Measurements from ENCODE around the gene KPNA5.
"Not testable (repeated sequence)": the region's sequence is repeated elsewhere in the genome, so short reads cannot be mapped to it uniquely, and the experiment has no call there.

The KPNA5 gene

DNA sequence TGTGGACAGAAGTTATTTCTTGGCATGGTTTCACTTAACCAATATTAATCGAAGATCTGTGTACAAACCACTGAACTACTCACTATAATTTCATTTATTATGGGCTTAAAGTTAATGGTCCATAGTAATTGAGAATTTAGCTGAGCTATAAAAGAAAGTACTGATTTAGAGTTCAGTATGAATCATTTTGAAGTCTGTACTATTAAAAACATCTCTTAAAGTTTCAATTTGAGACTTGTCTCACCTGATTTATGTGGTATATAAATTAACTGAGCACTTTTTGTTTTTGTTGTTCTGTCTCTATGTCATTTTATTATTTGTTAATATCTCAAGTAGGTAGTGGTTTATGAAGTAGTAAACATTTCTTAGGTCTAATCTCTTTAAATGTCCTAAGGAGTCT lies 24.9 kb downstream of the KPNA5 start:
- no peak for DNase-seq

DNA sequence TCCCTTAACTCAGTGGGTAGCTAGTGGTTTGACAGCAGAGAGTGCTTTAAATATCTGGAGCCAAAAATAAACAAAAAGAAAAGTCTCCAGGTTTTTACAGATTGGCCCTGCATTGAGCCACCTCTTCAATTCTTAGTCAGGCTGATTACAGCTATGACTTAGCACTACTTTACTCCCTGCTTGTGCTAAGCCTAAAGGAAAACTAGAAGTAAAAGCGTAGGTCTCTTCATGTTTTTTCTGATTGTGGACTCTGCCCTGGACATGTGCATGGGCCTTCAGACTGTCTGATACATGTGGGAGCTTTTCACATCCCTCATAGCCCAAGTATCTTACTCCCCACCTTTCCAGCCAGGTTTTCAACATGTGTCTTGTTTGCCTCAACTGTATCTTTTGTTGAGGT lies 33.3 kb downstream of the KPNA5 start:
- no peak for DNase-seq

DNA sequence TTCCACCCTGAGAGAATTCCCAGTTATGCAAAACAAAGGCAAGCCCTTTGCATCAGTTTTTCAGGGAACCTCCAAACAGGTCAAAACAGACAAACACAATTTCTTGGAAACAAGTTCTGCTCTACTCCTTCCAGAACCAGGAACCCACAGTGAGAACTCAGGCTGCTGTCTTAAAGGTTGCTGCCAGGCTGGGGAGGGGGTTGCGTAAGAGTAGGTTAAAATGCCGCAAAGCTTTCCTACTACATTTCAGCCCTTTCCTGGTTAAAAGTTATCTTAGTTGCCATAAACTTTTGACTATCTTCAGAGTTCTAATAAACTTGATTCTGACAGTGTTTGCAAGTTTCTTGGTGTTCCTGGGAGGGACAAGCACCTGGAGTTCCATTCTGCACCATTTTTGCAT lies 33.8 kb downstream of the KPNA5 start:
- DNase-seq = no peak

DNA sequence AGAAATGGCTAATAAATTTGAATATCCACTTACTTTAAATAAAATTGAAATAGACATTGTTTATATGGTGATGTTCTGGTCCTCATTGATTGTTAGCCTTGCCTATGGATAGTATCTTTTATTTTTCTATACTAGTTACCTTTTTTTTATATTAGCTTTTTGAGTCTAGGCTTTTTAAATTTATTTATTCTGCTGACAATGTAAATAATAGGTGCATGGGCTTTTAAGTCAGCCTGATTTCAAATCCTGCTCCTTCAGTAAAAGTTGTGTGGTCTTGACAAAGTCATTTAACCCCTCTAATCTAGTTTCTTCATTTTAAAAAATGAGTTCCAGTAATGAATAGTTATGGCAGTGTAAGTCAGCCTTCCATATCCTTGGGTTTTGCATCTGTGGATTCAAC lies 45.9 kb downstream of the KPNA5 start:
- no peak for DNase-seq

DNA sequence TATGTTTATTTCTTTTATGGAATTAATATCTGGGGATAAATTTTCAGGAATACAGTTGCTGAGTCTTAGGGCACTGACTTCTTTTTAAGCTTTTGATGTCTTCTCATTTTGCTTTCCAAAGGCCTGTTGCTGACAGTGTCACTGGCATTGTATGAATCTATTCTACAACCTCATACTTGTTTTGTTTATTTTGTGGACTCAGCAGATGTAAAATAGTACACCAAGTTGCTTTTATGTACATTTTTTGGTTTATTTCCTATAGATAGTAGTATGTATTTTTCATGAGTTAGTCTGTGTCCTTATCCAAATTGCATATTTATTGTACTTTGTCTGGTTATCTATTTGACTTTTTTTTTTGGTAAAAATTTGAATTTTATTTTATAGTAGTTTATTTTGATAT lies 49.5 kb downstream of the KPNA5 start:
- DNase-seq = no peak

GRCh38 chr6:116737004-116737403 lies 56.0 kb downstream of the KPNA5 start:
- no peak for DNase-seq

GRCh38 chr6:116740486-116740885 lies 59.5 kb downstream of the KPNA5 start:
- not testable (repeated sequence) for DNase-seq

GRCh38 chr6:116741571-116741970 lies 60.6 kb downstream of the KPNA5 start:
- DNase-seq = no peak

- DNase-seq = no peak
Measured at GRCh38 chr6:116745176-116745575, 64.2 kb downstream of the KPNA5 start.

DNA sequence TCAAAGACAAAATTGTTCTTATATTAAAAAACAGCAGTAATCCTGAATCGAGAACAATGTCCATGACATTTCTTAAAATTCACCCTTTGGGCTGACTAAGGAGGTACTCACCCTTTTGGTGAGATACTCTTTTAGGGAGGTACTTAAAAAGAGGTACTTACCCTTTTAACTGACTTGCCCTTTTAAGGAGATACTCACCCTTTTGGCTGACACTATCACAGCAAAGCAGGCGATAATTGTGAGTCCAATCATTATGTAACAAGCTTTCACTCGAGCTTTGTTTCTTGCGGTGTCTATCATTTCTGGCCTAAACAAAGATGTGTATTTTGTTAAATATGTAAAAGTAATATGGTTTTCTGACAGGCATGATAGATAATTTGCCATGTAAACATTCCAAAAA lies 80.8 kb downstream of the KPNA5 start:
- DNase-seq = no peak

GRCh38 chr6:116762235-116762634 lies 81.2 kb downstream of the KPNA5 start:
- no peak for DNase-seq

DNA sequence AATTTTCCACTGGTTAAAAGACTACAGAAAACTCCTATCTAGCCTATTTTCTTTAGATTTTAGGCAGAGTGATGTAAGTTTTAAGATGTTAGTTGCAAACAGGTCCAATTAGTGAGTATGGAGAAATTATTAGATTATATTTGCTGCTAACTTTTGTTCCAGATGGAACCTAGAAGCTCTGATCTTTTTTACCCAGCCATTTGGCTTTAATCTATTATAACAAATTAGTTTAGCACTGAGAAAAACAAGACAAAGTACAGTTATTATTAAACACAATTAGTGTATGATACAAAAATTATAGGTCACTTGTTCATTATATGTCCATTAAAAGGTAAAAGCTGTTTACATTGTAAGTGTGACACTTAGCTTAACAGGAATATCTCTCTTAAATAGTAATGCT lies 82.0 kb downstream of the KPNA5 start:
- no peak for DNase-seq

DNA sequence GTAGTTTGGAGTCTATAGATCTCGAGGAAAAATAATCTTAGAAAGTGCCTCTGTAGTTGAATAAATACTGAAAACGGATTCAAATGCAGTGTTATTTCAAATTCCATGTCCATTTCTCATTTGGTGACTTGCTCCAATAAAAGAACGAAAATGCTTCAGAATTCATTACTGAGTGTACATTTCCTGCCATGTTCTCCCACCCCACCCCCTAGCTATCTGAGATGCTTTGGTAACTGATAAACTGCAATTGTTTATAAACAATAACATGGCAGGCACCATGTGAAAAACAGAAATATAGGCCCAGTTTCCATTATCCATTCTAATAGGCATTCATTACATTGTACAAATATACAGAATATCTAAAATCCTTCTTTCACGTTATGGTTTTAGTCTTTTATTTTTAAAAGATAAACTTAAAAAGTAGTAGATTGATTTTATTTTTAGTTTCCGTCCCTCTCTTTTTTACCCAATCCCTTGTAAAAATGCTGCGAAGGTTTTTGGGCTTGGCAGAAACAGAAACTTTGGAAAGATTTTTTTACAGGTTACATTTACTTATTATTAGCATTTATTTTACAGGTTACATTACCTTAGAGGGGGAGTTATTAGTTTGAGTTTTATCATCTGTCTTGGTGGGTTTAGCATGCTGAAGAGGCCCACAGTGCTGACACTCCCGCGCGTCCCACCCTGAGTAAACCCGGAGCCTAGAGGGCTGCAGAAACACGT lies 83.1 kb downstream of the KPNA5 start:
- DNase-seq = no peak

DNA sequence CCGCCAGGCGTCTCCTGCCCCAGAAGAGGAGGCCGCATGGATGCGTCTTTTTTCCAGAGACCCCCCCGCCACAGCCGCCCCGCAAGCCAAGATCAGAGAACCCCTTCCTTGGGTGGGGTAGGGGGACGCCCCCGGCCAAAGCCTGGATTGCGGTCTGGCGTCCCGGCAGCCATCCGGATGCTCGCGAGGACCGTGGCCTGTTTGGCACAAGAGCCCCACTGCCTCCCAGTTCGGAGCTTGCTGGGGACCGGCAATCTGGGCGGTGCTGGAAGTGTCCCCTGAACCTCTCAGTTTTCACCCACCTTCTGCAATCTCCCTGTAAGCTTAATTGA lies 83.6 kb downstream of the KPNA5 start:
- DNase-seq = no peak

DNA sequence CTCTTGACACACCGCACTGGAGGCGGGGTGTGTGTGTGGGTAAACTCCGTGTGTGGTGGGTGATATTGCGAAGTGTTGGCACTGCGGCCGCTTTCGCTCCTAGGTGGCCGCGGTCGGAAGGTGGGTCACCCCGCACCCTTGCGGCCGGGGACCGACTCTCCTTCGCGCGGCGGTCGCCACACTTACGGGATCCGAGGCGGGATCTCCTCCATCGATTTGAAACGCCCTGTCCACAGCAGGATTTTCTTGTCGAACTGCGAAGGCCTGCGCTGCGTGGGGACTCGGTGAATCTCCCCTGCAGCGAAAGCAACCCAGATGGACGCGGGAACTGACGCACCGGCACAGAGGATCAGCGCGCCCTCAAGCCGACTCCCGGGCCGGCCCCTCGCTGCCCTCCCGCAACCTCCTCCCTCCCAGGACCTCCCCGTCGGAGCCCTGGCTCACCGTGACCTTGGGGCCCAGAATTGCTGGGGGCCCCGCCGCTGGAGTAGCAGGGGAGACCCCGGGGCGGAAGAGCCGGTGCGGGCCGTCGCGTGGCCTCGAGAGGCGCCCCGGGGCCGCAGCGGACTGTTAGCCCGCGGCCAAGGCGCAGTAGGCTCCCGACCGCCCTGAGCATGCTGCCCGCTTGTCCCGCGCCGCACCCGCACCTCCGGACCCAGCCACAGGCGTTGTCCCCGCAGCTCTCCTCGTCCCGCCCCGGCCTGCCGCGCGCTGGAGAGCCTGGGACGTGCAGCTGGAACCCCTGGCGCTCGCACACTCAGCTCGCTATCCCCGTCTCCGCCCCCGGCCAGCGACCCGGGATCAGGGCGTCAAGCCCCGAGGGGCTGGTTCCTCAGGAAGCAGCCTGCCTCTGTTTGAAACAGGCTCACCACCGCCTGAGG lies 84.2 kb downstream of the KPNA5 start, which contains the start of gene FAM162B:
Gene FAM162B, minus strand, starts transcription at position 759 of the 881 bp plus-strand sequence. Its CDS starts 143 bp downstream, at position 616.
- DNase-seq = no peak

DNA sequence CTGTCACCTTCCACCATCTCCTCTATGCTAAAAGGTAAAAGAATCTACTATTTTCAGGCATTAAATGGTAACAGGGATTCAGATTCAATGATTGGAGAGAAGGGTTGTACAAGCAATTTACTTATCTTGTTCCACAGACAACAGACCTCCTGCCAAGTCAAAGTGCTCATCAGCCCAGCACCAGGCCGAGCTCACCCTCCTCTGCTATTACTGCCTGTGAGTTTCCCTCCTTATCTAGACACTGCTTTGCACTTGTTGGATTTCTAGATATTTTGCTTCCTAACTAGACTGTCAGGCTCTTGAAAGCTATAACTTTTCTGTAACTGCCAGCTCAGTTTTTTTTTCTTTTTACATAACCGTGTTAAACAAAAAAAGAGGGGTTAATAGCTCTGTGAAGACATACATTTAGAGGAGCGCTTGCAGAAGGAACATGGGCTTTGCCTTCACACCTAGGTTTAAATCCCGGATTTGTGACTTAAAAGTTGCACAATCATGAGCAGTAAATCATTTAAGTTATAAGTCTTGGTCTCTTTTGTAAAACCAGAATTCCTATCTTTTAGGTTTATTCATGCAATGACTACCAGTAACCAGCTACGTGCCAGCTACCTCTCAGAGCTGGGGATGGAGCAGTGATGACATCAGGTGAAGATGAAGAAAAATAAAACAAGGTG lies 85.6 kb downstream of the KPNA5 start:
- no peak for DNase-seq

GRCh38 chr6:116767715-116768114 lies 86.7 kb downstream of the KPNA5 start:
- DNase-seq = no peak

DNA sequence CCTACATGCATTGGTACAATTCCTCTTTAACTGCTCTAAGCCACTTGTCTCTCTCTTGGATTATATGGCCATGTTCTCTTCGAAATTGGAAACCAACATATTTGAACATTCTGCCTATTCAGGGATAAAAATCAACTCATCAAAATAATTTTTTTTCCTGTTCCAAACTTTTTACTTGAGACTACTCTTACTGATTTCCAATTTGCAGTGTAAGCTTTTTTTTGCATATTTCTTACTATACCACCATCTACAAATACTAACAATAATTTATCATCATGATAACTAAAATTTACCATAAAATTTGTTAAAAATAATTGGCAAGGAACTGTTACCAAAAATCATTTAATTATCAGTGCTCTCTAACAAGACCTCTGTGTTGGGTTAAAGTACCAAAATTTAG lies 91.4 kb downstream of the KPNA5 start:
- DNase-seq = no peak

DNA sequence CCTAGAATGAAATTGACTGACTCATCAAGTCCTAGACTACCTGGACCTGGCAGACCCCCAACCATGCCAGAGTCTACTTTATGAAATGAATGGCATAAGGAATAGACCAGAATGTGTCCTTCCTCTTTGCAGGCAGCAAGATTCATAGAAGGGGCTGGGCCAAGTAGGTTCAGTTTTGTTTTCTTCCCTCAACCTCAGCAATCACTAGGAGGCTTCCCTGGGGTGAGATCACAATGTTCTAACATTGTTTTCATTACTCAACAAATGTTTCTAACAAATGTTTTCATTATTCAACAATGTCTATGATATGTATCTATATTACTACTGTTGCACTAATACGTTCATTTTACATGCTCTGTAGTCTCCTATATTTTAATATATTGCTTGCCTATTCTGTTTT lies 92.9 kb downstream of the KPNA5 start:
- DNase-seq = no peak

DNA sequence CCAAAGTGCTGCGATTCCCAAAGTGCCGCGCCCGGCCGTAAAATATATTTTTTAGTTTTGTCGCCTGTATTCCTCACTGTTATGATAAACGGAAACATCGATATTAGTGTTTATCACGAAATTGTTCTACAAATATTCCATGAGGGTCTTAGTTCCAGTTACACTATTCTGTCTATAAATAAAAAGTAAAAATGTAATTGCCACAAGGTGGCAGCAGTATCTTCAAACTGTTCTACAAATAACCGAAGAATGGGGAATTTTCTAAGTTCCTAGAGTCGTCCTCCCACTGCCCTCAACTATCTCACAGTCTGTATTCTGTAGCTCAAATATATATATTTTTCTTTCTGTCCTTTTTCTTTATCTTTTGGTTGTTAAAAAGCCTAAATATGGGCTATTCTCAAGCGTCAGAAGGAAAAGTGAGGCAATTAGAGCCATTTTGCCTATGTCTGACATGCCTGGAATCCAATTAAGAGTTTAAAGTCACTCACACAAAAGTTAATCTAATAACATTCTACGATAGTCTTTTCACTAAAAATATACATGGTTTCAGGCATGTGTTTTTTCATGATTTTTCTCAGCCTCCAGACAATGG lies 98.7 kb downstream of the KPNA5 start:
- DNase-seq = peak; percentile 6

GRCh38 chr6:116783852-116784251 lies 102.8 kb downstream of the KPNA5 start:
- DNase-seq = no peak
